NT2/D1 (cell line): ENCODE results near the gene RAB3IL1.

ENCODE experiments used
- YY1 ChIP-seq: IDR thresholded peaks from 2 replicates; pipeline ENCODE4 v1.6.1; 2011; ENCODE audit not compliant: insufficient read length, insufficient read depth
- ZNF274 ChIP-seq: IDR thresholded peaks from 2 replicates; pipeline ENCODE4 v1.6.1; 2011; ENCODE audit warnings: mild to moderate bottlenecking, low read depth, low read length

- TF ChIP-seq YY1: no peak
- TF ChIP-seq ZNF274: no peak
Observed at GRCh38 chr11:61940466-61940865, 23.1 kb upstream of the RAB3IL1 start.
